ENCODE results near the gene EYS. TPM values are rescaled to one million over a fixed set of nuclear protein-coding genes. Genes with fewer than 3 reads are reported as not detected.

Gene EYS
- total RNA-seq, 1 experiment from 2014 or later: not detected

GRCh38 chr6:64000818-64001491, 1706.1 kb downstream of the EYS start:
- Histone ChIP-seq H3K4me3 (ENCODE audit: low read depth, low read length) (no peak overlapping the region), H3K4me1 (no peaks in the 10 kb centered on the region), H3K36me3 (ENCODE audit: control insufficient read depth, insufficient read depth, low read length) (no peaks in the 10 kb centered on the region), H3K9me3 (no peaks in the 10 kb centered on the region), H3K27me3 (replicated peaks; ENCODE audit: control insufficient read depth, insufficient read depth, low read length) (no peaks in the 10 kb centered on the region)
- no peak for TF ChIP-seq CTCF (IDR thresholded peaks at IDR 0.05; ENCODE audit: insufficient read depth in 1 of 2, low read depth in 1 of 2, low read length in 1 of 2, severe bottlenecking in 1 of 2, unreplicated experiment in 1 of 2)
- no peak for DNase-seq
- BruUV-seq (replicated peaks): no TSS peak
- no peaks in the 10 kb centered on the region for H3K9me3 Mint-ChIP-seq (ENCODE audit: unreplicated experiment)
- no peaks in the 10 kb centered on the region for H3K27me3 Mint-ChIP-seq (ENCODE audit: insufficient read depth, unreplicated experiment)
- no peak overlapping the region for H3K4me3 Mint-ChIP-seq (ENCODE audit: unreplicated experiment)
- CTCF ChIA-PET: no interaction called here
- H3K4me1 Mint-ChIP-seq (ENCODE audit: low read depth, unreplicated experiment): no peaks in the 10 kb centered on the region
- POLR2A ChIA-PET: no interaction called here
- H3K27ac Mint-ChIP-seq (ENCODE audit: unreplicated experiment): no peak overlapping the region
- no peaks in the 10 kb centered on the region for H3K36me3 Mint-ChIP-seq (ENCODE audit: insufficient read depth, unreplicated experiment)
- intact Hi-C loops (cut with micrococcal nuclease; ENCODE audit: unreplicated experiment): no loop called here

- no peak for TF ChIP-seq CTCF (IDR thresholded peaks at IDR 0.05; ENCODE audit: insufficient read depth in 1 of 2, low read depth in 1 of 2, low read length in 1 of 2, severe bottlenecking in 1 of 2, unreplicated experiment in 1 of 2)
- no peaks in the 10 kb centered on the region for H3K4me1 ChIP-seq
- no peaks in the 10 kb centered on the region for H3K9me3 ChIP-seq
- CTCF ChIA-PET: no interaction called here
- no peaks in the 10 kb centered on the region for H3K27me3 ChIP-seq (replicated peaks; ENCODE audit: control insufficient read depth, insufficient read depth, low read length)
- no peak overlapping the region for H3K4me3 Mint-ChIP-seq (ENCODE audit: unreplicated experiment)
- intact Hi-C loops (cut with micrococcal nuclease; ENCODE audit: unreplicated experiment): no loop called here
- BruUV-seq (replicated peaks): no TSS peak
- H3K27ac Mint-ChIP-seq (ENCODE audit: unreplicated experiment): no peak overlapping the region
- no peaks in the 10 kb centered on the region for H3K27me3 Mint-ChIP-seq (ENCODE audit: insufficient read depth, unreplicated experiment)
- H3K36me3 ChIP-seq (ENCODE audit: control insufficient read depth, insufficient read depth, low read length): no peaks in the 10 kb centered on the region
- no peaks in the 10 kb centered on the region for H3K9me3 Mint-ChIP-seq (ENCODE audit: unreplicated experiment)
- DNase-seq: no peak
- H3K4me3 ChIP-seq (ENCODE audit: low read depth, low read length): no peak overlapping the region
- POLR2A ChIA-PET: no interaction called here
- no peaks in the 10 kb centered on the region for H3K4me1 Mint-ChIP-seq (ENCODE audit: low read depth, unreplicated experiment)
- H3K36me3 Mint-ChIP-seq (ENCODE audit: insufficient read depth, unreplicated experiment): no peaks in the 10 kb centered on the region
Observed at GRCh38 chr6:63999613-64000012, 1707.4 kb downstream of the EYS start.

- H3K27me3 ChIP-seq (replicated peaks; ENCODE audit: control insufficient read depth, insufficient read depth, low read length): no peaks in the 10 kb centered on the region
- no peak overlapping the region for H3K4me3 ChIP-seq (ENCODE audit: low read depth, low read length)
- POLR2A ChIA-PET: no interaction called here
- no peaks in the 10 kb centered on the region for H3K36me3 Mint-ChIP-seq (ENCODE audit: insufficient read depth, unreplicated experiment)
- intact Hi-C loops (cut with micrococcal nuclease; ENCODE audit: unreplicated experiment): no loop called here
- H3K36me3 ChIP-seq (ENCODE audit: control insufficient read depth, insufficient read depth, low read length): no peaks in the 10 kb centered on the region
- no peaks in the 10 kb centered on the region for H3K9me3 Mint-ChIP-seq (ENCODE audit: unreplicated experiment)
- CTCF ChIA-PET: no interaction called here
- BruUV-seq (replicated peaks): no TSS peak
- TF ChIP-seq CTCF (IDR thresholded peaks at IDR 0.05; ENCODE audit: insufficient read depth in 1 of 2, low read depth in 1 of 2, low read length in 1 of 2, severe bottlenecking in 1 of 2, unreplicated experiment in 1 of 2): no peak
- H3K27me3 Mint-ChIP-seq (ENCODE audit: insufficient read depth, unreplicated experiment): no peaks in the 10 kb centered on the region
- no peaks in the 10 kb centered on the region for H3K4me1 Mint-ChIP-seq (ENCODE audit: low read depth, unreplicated experiment)
- no peaks in the 10 kb centered on the region for H3K9me3 ChIP-seq
- no peak overlapping the region for H3K27ac Mint-ChIP-seq (ENCODE audit: unreplicated experiment)
- H3K4me1 ChIP-seq: no peaks in the 10 kb centered on the region
- H3K4me3 Mint-ChIP-seq (ENCODE audit: unreplicated experiment): no peak overlapping the region
- no peak for DNase-seq
Observed at GRCh38 chr6:63998991-63999390, 1708.0 kb downstream of the EYS start.

Measured in Caco-2 (cell line).